ENCODE results near the gene PRSS27.
A peak's percentile ranks its signal among the peaks of the same experiment; 100 is the strongest.

- peak in 1 of 12 donors; percentile 16 for TF ChIP-seq CTCF (IDR thresholded peaks at IDR 0.05)
- peak; percentile 18 to 89 for TF ChIP-seq POLR2A (IDR thresholded peaks at IDR 0.05)
Observed at GRCh38 chr16:2682209-2683021, 37.6 kb downstream of the PRSS27 start, which contains the start of gene KCTD5.
